Skeletal muscle satellite cell (primary cell): Measurements from ENCODE around the gene CCDC185.

Experiments
- H3K27me3 ChIP-seq: 2 replicates; pipeline ENCODE4 v1.7.0; 2013; ENCODE audit warnings: low read length; ENCODE audit not compliant: control insufficient read depth, insufficient read depth
- H3K36me3 ChIP-seq: 2 replicates; pipeline ENCODE4 v1.7.0; 2013; ENCODE audit warnings: mild to moderate bottlenecking, control low read depth, low read length; ENCODE audit not compliant: insufficient read depth
- H3K4me1 ChIP-seq: 2 replicates; pipeline ENCODE4 v1.7.0; 2013; ENCODE audit warnings: low read length; ENCODE audit not compliant: control insufficient read depth, insufficient read depth
- H3K4me2 ChIP-seq: 2 replicates; pipeline ENCODE4 v1.7.0; 2013; ENCODE audit warnings: mild to moderate bottlenecking, low read length
- H3K4me3 ChIP-seq: 2 replicates; pipeline ENCODE4 v1.7.0; 2013; ENCODE audit warnings: low read length
- H3K9ac ChIP-seq: 2 replicates; pipeline ENCODE4 v1.7.0; 2013; ENCODE audit warnings: mild to moderate bottlenecking, low read depth, low read length, moderate library complexity
- H3K9me3 ChIP-seq: replicated peaks from 2 replicates; pipeline ENCODE4 v1.7.0; 2013; ENCODE audit warnings: mild to moderate bottlenecking, control low read depth, low read length

CCDC185 gene

DNA sequence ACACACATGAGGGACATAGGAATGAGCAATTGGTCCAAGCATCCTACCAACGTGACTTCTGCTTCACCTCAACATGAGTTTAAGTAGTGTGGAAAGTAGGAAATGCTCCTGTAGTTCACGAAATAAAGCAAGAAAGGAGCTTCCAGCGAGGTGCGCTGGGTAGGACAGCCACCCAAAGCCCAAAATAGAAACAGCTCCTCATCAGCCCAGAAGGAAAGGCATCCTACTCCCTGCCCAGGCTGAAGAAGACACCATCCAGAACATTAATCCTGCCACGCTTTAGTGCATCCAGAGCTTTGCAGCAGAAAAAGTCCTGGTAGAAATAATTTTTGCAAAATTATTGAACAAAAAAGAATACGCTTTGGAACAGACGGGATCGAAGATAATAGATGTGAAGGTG is 25.9 kb downstream of the CCDC185 start:
- Histone ChIP-seq H3K4me3 (no peak overlapping the region), H3K9ac (no peak overlapping the region), H3K4me2 (no peak overlapping the region), H3K9me3 (no peaks in the 10 kb centered on the region), H3K27me3 (peaks cover 10% of the 10 kb centered on the region), H3K36me3 (no peaks in the 10 kb centered on the region), H3K4me1 (no peaks in the 10 kb centered on the region)

DNA sequence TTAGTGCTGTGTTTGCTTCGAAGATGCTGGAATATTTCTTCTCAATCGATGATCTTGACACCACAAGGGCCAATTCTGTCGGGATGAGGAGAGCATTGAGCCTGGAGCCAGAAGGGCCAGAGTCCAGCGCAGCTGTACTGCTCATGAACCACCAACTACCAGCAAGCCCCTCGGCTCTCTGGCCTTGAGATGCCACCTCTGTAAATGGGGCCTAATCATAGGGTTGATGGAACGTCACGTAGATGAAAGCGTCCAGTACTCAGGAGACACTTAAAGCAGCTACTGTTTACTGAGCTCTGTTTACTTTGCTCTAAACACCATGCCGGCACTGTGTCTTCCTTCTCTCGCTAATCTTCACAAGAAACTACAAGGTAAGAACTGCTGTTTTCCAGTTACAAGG is 26.3 kb downstream of the CCDC185 start:
- no peak overlapping the region for H3K9ac ChIP-seq
- H3K4me3 ChIP-seq: no peak overlapping the region
- peaks cover 11% of the 10 kb centered on the region for H3K27me3 ChIP-seq
- H3K9me3 ChIP-seq: no peaks in the 10 kb centered on the region
- no peak overlapping the region for H3K4me2 ChIP-seq
- H3K36me3 ChIP-seq: no peaks in the 10 kb centered on the region
- H3K4me1 ChIP-seq: no peaks in the 10 kb centered on the region

DNA sequence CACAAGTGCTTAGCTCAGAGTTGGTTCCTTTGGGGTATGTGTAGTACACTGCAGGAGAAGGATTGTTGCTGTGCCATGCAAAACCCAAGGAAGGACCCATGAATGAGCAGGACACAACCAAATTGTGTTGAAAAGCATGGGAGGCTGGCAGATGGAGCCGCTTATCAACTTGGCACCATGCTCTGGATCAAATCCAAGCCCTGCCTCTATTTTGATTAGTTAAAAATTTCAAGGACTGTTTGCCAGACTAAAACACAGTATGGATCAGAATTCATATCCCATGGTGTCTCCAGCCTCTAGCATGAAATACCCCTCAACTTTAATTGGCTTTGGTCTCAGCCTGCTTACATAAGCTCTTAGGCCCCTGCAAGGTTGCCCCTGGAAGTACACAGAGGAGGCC is 27.8 kb downstream of the CCDC185 start:
- H3K4me3 ChIP-seq: no peak overlapping the region
- no peak overlapping the region for H3K9ac ChIP-seq
- no peak overlapping the region for H3K4me2 ChIP-seq
- H3K4me1 ChIP-seq: no peaks in the 10 kb centered on the region
- H3K9me3 ChIP-seq: no peaks in the 10 kb centered on the region
- no peaks in the 10 kb centered on the region for H3K36me3 ChIP-seq
- peaks cover 13% of the 10 kb centered on the region for H3K27me3 ChIP-seq

DNA sequence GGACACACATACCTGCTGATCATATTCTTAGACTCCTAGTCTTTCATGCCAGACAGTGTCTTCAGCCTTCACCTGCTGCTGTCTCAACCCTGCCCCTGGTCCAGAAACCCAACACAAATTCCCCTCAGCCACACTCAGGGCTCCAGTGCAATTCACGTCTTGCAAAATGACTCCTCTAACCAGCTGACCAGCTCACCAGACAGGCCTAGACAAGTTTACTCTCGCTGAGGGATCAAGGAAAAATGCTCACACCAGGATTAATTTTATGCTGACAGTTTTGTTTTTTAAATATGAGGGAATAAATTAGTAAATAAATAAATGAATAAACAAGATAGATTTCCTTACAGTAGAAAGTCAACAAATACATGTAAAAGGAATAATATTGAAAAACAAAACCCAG is 28.5 kb downstream of the CCDC185 start:
- Histone ChIP-seq H3K4me3 (no peak overlapping the region), H3K4me2 (no peak overlapping the region), H3K36me3 (no peaks in the 10 kb centered on the region), H3K9me3 (no peaks in the 10 kb centered on the region), H3K4me1 (no peaks in the 10 kb centered on the region), H3K27me3 (peaks cover 15% of the 10 kb centered on the region), H3K9ac (no peak overlapping the region)

DNA sequence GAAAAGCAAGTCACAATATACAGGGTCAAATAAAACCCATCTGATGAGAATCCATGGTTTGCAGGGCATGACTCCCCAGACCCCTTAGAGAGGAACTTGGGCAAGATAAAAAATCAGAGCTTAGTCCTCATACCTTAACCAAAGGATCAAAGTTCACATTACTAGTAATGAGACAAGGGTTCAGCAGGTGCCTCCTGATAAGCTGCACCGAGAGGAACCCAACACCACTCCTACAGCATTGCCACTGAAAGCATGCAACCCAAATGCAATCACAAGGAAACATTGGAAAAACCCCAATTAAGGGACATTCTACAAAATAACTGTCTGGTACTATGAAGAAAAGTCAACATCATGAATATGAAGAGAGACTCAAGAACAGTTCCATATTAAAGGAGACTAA is 29.7 kb downstream of the CCDC185 start:
- H3K4me1 ChIP-seq: no peaks in the 10 kb centered on the region
- no peaks in the 10 kb centered on the region for H3K36me3 ChIP-seq
- no peak overlapping the region for H3K4me3 ChIP-seq
- no peak overlapping the region for H3K4me2 ChIP-seq
- no peak overlapping the region for H3K9ac ChIP-seq
- H3K9me3 ChIP-seq: no peaks in the 10 kb centered on the region
- peaks cover 23% of the 10 kb centered on the region for H3K27me3 ChIP-seq

DNA sequence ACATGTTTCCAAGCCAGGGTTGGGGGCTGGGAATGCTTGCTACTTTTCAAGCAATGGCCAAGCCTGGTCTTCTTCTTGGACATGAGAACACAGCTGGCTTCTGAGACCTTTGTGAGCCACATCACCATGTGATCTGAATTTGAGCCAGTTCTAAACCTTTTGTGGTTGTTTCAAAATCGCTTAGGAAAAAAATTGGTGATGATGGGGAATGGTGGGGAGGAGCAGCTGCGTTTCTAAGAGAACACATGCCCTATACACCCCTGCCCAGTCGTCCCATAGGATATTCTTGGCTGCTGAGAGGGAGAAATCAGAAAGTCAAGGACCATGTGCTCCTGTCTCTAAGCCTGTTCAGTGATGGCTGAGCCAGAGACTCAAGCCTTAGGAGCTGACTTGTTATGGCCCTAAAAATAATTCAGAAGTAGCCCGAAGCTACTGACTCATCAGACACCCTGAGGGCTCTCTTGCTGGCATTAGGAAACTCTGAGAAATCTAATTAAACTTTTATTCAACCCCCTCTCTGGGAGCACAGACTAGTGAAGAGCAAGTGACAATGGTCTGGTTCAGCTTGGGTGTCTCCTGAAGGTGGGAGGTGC is 30.5 kb downstream of the CCDC185 start:
- no peaks in the 10 kb centered on the region for H3K36me3 ChIP-seq
- H3K4me2 ChIP-seq: no peak overlapping the region
- no peak overlapping the region for H3K9ac ChIP-seq
- no peaks in the 10 kb centered on the region for H3K9me3 ChIP-seq
- peaks cover 19% of the 10 kb centered on the region for H3K27me3 ChIP-seq
- no peak overlapping the region for H3K4me3 ChIP-seq
- no peaks in the 10 kb centered on the region for H3K4me1 ChIP-seq

DNA sequence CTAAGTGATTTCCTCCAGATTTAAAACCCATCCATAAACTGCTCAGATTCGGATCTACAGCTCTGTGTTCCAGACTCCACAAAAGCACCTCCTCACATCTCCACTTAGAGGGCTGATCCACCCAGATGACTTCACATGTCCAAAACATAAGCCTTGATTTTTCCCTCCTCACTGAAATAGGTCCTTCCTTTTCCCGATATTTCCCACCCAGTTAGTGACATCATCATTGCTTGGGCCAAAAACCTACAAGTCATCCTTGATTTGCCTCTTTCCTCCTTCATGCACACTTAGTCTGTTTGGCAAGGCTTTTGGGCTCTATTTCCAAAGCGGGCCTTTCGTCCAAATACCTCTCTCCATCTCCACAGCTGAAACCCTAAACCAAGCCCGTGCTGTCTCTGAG is 32.3 kb downstream of the CCDC185 start:
- Histone ChIP-seq H3K4me3 (no peak overlapping the region), H3K36me3 (no peaks in the 10 kb centered on the region), H3K9ac (no peak overlapping the region), H3K9me3 (no peaks in the 10 kb centered on the region), H3K4me2 (no peak overlapping the region), H3K4me1 (no peaks in the 10 kb centered on the region), H3K27me3 (peaks cover 19% of the 10 kb centered on the region)

DNA sequence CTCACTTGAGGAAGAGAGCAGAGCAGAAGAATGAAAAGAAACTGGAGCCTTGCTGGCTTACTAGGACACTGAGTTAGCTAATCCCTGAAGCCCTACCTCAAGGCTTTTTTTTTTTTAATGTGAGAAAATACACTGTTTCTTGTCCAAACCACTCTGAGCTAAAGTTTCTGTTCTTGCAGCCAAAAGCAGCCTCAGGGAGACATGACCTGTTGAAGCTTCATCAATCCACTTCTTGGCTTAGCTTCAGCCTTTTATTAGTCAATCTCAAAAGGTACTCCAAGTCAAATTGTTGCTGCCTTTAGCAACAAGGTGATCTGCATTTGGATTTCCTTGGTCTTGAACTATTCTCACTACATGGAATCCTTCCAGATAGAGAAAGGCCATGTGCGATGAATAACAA is 33.7 kb downstream of the CCDC185 start:
- no peak overlapping the region for H3K4me2 ChIP-seq
- no peaks in the 10 kb centered on the region for H3K36me3 ChIP-seq
- no peak overlapping the region for H3K9ac ChIP-seq
- H3K9me3 ChIP-seq: no peaks in the 10 kb centered on the region
- no peaks in the 10 kb centered on the region for H3K4me1 ChIP-seq
- H3K4me3 ChIP-seq: no peak overlapping the region
- H3K27me3 ChIP-seq: peaks cover 13% of the 10 kb centered on the region

DNA sequence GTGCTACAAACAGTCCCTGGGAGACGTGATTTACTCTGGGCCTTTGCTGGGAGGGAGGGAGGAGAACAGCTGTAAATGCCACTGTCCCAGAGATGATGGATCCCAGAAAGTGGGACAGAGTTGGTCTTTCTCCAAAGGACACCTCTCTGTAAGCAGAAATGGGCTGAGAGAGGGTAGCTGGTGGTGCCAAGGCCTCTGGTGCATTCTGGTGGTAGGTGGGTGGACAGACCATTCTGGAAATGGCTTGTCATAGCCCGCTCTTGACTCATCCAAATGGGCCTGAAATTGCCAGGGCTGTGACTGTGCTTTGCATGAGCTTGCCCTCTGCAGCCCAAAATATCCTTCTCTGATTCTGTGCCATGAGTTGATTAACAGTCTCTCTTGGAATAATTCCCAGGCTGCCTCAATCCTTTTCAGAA is 36.1 kb downstream of the CCDC185 start:
- Histone ChIP-seq H3K4me1 (no peaks in the 10 kb centered on the region), H3K9me3 (no peaks in the 10 kb centered on the region), H3K9ac (no peak overlapping the region), H3K4me2 (no peak overlapping the region), H3K27me3 (peaks cover 13% of the 10 kb centered on the region), H3K4me3 (no peak overlapping the region), H3K36me3 (no peaks in the 10 kb centered on the region)

DNA sequence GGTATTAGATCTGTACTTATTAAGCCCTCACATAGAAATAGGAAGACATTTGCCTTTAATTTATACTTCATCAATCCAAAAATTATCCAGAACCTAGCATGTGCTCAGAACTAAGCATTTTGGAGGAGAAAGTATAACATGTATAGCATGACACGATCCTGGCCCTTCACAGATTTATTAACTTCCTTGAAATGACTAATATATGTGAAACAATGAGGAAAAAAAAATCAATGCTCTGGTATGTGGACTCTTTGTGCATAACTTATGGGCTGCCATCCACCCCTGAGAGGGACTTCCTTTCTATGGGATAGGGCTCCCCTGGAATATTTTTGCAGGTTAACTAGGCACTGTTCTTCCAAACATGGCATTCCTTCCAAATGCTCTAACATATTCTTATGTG is 36.6 kb downstream of the CCDC185 start:
- Histone ChIP-seq H3K4me1 (no peaks in the 10 kb centered on the region), H3K9me3 (no peaks in the 10 kb centered on the region), H3K36me3 (no peaks in the 10 kb centered on the region), H3K27me3 (peaks cover 10% of the 10 kb centered on the region), H3K9ac (no peak overlapping the region), H3K4me2 (no peak overlapping the region), H3K4me3 (no peak overlapping the region)

DNA sequence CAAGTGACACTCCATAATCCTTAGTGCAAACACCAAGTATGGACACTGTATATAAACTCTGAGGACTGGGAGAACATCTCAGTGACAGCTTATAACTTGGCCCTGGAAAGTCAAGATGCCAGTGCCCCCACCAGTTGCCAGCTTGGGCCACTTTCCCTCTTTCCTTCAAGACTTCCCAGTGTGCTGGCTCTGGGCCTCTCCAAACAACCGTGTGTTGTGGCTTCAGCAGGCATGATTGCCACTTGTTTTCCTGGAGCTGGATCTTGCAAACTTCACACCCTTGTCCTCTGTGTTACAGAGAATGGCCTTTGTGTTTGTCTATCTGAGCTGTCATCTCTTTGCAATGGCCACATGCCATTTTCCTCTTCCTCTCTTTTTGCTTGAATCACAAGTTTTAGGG is 37.0 kb downstream of the CCDC185 start:
- Histone ChIP-seq H3K9me3 (no peaks in the 10 kb centered on the region), H3K4me2 (no peak overlapping the region), H3K9ac (no peak overlapping the region), H3K4me3 (no peak overlapping the region), H3K36me3 (no peaks in the 10 kb centered on the region), H3K27me3 (peaks cover 10% of the 10 kb centered on the region), H3K4me1 (no peaks in the 10 kb centered on the region)

DNA sequence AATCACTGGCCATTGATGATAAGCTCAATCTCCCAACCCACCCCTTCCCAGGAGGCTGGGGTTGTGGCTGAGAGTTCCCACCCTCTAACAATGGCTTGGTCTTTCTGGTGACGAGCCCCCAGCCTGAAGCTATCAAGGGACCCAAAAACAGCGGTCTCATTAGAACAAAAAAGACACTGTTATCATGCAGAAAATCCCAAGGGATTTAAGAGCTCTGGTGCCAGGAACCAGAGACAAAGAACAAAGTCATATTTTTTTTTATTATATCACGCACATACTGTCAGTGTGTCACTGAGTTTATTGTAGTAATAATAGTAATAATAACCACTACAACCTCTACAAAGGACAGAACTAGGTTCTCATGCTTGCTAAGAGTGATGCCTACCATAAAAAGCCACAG is 43.9 kb downstream of the CCDC185 start:
- no peak overlapping the region for H3K4me3 ChIP-seq
- H3K4me1 ChIP-seq: no peaks in the 10 kb centered on the region
- H3K36me3 ChIP-seq: no peaks in the 10 kb centered on the region
- no peaks in the 10 kb centered on the region for H3K9me3 ChIP-seq
- no peak overlapping the region for H3K4me2 ChIP-seq
- peaks cover 16% of the 10 kb centered on the region for H3K27me3 ChIP-seq
- no peak overlapping the region for H3K9ac ChIP-seq
